Measurements from ENCODE around the gene CAMK2D.

CAMK2D gene

GRCh38 chr4:113636438-113636818, 125.1 kb downstream of the CAMK2D start:
- peak; percentile 2 for DNase-seq

- DNase-seq: no peak
Observed at GRCh38 chr4:113635739-113636437, 125.7 kb downstream of the CAMK2D start.

GRCh38 chr4:113634081-113634969, 127.2 kb downstream of the CAMK2D start:
- no peak for DNase-seq

- no peak for DNase-seq
Observed at GRCh38 chr4:113633467-113633866, 128.1 kb downstream of the CAMK2D start.

DNA sequence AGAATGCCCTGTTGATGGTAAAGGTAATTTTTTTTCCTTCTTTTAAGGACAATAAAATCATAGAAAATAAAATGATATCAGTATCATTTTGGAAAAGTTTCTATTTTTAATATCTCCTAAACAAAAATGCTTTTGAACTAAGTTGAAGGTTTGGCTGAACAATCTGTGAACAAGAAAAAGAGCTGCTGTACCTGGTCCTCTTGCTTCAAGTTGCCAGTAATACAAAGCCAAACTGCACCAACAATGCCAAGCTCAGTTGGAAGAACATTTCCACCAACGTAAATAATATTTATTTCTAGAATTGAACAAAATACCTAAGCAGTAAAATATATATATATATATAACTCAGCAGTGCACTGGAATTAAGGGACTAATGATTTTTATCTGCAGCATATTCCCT, 132.8 kb downstream of the CAMK2D start:
- no peak for DNase-seq

GRCh38 chr4:113627321-113627720, 134.2 kb downstream of the CAMK2D start:
- DNase-seq: no peak

DNA sequence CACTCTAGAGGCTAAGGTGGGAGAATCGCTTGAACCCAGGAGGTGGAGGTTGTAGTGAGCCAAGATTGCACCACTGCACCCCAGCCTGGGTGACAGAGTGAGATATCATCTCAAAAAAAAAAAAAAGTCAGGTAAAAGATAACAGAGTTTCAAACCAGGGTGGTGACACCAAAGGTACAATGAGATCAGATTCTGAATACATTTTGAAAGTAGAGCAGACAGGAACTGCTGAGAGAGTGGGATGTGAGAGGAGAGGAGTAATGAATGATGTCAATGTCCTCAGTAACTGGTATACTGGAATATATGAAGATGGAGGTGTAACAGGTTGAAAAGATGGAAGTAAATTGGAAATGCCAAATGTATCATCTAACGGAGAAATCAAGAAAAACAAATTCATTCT, 135.6 kb downstream of the CAMK2D start:
- no peak for DNase-seq

DNA sequence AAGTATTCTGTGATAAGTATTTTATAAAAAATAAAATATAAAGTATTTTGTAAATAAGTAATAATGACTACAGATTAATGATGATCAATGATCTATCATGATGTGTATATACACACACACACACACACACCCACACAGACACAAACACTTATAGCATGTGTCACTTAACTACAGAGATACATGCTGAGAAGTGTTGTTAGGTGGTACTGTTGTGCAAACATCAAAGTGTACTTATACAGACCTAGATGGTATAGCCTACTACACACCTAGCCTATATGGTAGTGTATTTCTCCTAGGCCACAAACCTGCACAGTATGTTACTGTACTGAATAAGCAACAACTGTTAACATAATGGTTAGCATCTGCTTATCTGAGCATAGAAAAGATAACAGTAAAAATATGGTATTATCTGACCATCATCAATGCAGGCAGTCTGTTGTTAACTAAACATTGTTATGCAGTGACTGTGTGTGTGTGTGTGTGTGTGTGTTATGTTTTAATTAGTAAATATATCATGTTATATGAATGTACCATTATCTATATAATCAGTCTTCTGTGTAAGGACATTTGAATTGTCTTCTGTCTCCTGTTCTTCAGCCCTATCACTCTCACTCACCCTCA, 138.2 kb downstream of the CAMK2D start:
- no peak for DNase-seq

DNA sequence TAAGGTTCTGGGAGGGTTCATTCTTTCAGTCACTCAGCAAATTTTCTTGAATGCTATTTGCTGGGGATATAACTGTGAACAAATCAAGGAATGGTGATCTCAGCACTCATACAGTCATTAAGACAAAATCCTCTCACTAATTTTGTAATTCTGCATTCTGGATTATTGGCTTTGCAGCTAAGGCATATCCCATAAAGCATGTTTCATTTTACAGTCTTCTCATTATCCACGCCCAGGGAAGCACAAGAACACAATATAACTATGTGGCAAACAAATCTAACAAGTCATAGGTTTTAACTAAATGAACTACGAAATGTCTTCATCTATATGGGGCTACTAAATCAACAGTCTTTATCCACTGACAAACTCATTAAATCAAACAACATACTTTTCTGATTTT, 139.9 kb downstream of the CAMK2D start:
- no peak for DNase-seq

- DNase-seq: no peak
Observed at GRCh38 chr4:113620032-113620431, 141.5 kb downstream of the CAMK2D start.

- no peak for DNase-seq
Observed at GRCh38 chr4:113619526-113619925, 142.0 kb downstream of the CAMK2D start.

DNA sequence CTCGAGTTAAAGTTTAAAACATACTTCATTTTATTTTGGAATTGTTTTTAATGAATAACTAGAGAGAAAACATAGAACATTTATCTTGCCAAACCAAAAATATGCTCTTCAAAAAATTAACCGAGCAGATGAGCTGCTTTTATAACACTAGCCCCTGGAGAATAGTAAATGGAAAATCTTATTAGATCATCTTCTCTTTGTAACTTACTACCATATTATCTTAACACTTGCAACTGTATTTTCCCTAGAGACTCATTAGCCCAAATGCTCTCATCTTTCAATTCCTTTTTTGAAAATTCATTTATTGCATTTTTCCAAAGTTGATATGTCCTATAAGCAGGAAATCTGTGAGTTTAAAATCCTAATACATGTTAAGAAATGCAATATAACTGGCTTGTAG, 143.3 kb downstream of the CAMK2D start:
- no peak for DNase-seq

DNA sequence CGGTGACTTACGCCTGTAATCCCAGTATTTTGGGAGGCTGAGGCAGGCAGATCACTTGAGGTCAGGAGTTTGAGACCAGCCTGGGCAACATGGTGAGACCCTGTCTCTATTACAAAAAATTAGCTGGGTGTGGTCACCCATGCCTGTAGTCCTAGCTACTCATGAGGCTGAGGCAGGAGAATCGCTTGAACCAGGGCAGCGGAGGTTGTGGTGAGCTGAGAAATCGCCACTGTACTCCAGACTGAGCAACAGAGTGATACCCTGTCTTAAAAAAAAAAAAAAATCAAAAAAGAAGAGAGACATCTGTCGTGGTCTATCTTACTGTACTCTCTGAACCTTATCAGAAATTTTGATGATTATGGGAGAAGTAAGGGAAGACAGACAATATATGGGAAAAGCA, 144.3 kb downstream of the CAMK2D start:
- no peak for DNase-seq

GRCh38 chr4:113616443-113616842, 145.1 kb downstream of the CAMK2D start:
- DNase-seq: no peak

DNA sequence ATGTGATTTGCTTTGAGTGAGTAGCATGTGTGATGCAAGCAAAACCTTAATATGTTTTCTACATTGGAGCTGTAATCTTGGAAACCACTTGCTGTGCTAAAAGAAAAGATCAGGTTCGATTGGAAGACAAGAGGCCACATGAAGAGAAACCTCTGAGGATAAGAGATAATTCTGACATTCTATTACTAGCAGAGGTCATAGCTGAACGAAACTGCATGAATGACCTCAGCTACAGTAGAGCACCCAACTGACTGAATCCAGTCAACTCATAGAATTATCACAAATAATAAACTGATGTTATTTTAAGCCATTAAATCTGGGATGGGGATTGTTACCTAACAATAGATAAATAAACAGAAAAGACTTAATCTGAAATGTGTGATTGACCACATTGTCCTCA, 147.1 kb downstream of the CAMK2D start:
- no peak for DNase-seq

DNA sequence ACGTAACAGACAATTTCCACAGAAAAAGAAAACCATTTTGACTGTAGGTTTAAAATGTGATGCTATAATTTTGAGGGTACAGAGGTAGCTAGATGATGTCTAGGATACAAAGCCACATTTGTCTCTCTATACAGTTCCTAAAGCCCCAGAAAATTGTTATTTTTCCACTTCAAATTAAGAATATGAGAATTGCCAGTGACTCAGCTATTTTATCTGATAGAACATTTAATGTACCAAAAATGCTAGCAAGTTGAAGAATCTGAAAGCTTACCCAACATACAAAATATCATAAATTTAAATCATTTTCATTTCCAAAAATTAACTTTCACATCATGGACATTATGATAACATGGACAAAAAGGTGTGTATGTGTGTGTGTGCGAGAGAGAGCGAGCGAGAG, 148.0 kb downstream of the CAMK2D start:
- DNase-seq: no peak

GRCh38 chr4:113610537-113610936, 151.0 kb downstream of the CAMK2D start:
- DNase-seq: no peak

DNA sequence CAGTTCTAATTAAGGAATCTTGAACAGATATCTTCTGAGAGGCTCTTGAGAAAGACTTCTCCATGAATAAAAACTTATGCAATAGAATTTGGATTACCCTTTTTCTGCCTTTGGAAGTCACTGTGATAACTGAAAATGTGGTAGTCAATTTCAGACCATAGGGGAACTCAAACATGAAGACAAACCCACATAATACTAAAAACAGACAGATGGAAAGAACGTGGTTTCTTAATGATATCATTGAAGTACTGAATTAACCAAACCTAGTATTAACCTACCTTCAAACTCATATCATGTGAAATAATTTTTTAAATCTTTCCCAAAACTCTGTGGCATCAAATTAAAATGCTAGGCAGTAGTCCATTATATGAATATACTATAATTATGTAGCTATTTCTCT, 153.5 kb downstream of the CAMK2D start:
- no peak for DNase-seq

GRCh38 chr4:113607147-113607720, 154.3 kb downstream of the CAMK2D start:
- DNase-seq: no peak

DNA sequence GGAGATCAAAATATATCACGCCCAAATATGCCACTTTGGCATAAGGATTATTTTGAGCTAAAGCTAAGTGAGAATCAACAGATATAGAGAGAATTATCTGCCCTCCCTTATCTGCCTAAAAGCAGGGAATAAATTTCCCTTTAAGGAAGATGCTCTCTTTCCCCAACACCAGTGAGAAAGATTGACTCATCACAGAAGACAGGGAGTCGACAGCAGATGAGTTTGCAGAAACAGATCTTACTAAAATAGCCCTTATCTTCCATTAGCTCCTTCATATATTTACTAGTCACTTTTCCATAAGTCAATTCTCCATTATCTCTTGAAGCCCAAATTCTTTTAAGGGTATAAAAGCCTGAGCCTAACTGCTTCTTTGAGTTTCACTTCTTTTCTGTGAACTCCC, 156.6 kb downstream of the CAMK2D start:
- DNase-seq: no peak

GRCh38 chr4:113603911-113604310, 157.6 kb downstream of the CAMK2D start:
- DNase-seq: no peak

- no peak for DNase-seq
Observed at GRCh38 chr4:113602646-113603228, 158.8 kb downstream of the CAMK2D start.

DNA sequence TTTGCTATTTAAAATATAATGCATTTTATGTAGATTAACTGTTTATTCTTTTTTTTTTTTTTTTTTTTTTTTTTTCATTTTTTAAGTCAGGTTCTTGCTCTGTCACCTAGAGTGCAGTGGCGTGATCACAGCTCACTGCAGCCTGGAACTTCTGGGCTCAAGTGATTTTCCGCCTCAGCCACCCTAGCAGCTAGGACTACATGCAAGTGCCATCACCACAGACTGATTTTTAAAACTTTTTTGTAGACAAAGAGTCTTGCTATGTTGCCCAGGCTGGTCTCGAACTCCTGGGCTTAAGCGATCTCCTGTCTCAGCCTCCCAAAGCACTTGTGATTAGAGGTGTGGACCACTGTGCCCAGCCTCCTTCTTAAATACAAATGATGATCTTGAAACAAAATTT, 159.9 kb downstream of the CAMK2D start:
- DNase-seq: no peak
